Brain pericyte (primary cell): ENCODE data around the gene NHS.
"Not testable (repeated sequence)": the region's sequence is repeated elsewhere in the genome, so short reads cannot be mapped to it uniquely, and the experiment has no call there.

Experiments
- DNase-seq: peaks from one replicate; pipeline ENCODE4 v3.0.0-alpha.2; 2012; ENCODE audit warnings: low read depth, low spot score

NHS gene

DNA sequence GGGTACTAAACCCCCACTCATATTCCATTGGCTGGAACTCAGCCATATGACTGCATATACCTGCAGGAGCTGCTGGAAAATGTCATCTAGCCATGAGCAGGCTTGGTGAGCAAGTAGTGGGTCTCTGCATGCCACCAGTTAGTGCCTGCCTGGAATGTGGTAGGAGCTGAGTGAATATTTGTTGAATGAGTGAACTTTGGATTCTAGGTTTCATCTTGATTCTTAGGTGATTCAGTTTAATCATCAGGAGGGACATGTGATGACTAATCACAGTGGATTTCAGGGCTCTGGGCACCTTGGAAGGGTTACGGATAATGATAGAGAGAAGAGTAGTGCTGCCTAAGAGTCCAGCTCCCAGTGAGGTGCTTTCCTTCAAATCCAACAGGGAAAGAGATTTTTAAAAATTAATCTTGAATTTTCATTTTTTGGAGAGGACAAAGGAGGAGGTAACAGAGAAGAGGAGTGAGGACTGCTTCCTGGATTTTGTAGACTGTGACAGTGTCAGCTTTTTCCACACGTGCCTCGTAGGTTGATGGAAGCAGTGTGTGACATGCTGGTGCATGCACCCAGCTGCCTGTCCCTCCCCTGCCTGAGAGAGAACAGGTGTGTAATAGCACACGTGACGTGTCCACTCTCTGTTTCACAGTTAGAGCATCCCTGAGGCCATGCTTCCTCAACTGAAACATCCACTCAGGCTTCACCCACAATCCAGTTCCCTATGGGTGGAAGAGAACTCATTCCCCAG, 30.4 kb downstream of the NHS start:
- no peak for DNase-seq

DNA sequence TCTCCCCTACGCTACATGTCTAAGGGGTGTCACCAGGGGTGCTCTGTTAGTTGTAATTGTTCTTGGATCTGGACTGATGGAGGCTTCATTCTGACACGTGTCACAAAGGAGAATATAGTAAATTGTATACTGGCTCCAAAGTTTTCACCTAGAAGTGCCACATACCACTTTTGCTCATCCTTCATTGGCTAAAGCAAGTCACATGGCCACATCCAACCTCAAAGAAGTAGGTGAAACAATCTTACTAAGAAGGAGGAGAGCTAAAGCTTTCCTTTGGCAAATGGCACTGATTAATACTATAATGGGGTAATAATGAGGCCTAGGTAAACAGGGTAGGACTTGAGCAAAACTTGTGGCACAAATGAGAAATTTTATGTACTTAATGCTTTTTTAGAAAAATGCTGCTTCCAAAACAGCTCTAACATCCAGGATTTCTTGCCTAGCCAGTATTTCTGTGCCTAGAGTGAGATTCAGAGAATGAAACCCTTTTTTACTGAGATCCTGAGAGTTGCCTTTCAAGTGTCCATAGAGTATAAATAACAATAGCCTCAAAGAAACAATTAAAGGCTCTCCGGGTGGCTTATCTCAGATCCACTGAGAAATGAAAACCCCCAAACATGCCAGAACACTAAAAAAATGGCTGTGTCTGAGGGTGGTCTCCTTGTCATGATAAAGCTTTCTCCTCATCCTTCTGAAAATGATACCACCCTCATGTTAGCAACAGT, 34.7 kb downstream of the NHS start:
- DNase-seq, result no peak

DNA sequence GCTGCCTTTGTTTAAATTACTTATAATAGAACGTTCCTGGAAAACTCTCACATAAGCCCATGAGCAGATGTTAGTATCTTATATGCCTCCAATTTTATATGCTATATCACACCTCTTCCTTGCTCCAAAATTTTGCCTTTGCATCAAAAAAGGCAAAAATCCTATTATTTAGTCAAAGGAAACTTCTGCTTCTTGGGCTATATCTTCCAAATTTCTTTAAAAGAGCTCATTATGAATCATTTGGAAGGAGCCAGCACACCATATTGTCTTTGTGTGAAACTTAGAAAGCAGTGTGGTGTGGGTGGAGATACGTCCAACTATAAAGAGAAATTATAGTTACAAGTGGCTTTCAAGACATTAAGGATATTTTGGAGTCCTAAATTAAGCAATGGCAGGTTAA, 35.7 kb downstream of the NHS start:
- no peak for DNase-seq

DNA sequence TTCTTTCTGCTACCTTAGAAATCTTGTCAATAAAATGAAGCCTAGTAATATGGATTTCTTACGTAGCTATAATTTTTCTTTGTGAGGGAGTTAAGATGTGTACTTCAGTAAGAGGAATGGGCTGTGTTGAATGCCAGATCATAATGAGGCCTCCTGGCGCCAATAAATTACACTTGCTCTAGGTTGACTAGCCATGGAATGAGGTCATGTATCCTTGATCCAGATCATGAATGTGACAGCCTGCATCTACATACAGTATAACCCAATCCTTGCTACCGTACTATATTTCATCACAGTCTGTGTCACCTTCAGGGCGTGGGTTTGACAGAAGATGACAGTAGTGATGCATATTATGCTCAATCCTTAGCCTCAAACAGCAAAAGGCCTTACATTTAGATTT, 36.2 kb downstream of the NHS start:
- no peak for DNase-seq

DNA sequence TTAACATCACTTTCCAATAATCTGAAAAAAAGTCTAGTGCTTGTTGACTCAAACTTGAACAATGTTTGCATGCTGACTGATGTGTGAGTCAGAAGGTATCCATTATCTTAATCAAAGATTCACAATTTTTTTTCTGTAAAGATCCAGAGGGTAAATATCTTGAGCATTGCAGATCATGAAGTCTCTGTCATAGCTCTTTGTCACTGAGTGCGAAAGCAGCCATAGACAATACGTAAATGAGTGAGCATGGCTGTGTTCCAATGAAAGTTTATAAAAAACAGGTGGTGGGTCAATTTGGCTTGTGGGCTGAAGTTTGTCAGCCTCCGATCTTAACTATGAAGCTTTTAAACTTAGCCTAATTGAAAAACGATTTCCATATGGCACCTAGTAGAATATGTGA, 37.7 kb downstream of the NHS start:
- DNase-seq, result no peak

DNA sequence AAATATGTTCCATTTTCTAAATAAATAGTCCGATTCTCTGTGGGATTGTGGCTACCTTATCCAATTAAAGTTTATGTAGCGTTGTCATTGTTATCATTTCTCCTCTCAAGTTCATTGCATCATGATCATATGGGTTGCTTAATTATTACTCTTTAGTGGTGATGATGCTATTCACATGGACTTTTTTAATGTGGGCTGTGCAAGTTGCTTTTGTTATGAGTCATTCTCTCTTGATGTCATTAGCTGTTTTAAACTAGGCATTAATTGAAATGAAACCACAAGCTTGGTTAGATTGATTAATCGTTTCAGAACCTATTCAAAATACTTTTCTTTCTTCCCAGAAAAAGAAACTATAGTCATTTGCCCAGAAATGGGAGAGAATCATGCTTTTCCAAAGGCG, 38.2 kb downstream of the NHS start:
- no peak for DNase-seq

DNA sequence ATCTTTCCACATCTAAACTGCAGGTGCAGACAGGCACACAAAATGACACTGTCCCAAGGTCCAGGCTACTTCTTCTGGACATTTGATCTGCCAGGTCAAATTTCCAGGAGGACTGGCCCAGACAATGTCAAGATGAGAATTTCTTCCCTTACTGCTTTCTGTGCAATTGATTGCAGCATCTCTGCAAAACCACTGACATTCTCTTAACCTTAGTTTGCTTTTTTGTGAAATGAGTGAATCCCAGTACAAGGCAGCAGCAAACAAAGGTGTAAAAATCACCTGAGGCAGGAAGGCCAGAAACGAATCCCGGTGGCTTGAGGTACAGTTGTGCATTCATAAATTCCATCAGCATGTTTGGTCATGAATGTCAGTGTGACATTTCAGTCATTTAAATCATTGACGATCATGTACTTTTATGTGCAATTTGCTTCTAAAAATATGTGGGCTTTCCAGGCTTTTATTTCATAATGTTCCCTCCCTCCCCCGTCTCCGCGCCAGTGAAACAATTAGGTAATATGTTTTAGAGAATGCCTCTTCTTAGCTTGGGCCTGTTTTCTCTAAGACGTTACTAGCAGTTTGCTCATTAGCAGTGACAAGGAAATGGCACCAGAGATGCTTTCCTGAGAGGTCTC, 39.1 kb downstream of the NHS start:
- no peak for DNase-seq

DNA sequence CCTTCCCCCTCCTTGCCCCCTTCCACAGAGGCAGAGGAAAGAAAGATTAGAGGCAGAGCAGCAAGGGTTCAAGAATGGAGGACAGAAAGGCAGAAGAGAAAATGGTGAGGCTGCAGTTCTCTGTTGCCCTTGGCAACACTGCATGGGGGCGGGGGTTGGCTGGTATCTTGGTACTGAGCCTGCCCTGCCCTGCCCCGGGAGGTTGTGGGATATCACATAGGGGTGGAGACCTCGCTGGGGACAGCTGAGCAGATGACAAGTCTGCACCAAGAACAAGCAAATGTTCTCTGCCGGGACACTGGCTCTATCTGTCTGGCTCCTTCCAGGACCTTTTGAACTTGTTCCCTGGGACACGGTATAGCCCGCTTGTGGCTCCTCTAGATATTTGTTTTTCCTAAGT, 39.8 kb downstream of the NHS start:
- DNase-seq, result no peak

DNA sequence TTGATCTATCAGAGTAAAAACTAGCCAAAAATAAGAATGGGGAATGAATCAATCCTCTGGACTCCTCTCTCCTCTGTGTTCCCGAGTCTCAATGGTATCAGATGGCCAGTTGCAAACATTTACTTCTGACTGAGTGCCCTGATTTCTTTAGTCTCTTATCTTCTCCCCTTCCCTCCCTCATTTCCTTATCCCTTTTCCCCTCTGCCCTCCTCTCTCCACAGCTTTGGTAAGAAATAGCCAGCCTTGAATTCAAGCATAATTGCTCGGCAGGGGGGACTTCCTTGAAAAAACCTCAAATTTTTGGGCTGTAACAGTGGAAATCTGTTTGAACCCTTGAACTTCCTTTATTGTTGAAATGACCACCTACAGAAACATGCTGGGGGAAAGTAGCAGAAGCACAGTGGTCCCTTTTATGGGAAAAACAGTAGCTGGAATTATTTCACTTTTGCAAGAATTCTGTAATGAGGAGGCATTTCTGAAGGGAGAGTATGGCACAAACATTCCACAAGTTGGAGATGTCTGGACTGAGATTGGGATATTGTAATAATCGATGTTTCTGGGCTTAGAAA, 40.3 kb downstream of the NHS start:
- DNase-seq, result no peak

DNA sequence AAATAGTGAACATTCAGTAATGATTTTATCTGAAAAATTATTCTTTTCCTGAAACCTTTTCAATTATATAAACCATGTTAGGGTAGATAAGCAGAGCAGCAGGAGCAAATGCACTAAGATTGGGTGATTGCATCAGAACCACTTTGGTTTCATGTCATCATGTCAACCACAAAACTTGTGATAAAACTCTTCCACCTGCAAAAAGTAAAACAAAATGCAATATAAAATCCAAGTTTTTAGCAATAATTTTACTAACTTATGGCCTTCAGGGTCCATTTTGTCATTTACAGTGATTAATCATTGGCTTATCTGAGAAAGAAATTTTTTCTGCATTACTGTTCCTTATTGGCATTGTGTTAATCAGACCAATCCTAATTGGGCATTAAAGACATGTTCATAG, 42.4 kb downstream of the NHS start:
- DNase-seq, result no peak

DNA sequence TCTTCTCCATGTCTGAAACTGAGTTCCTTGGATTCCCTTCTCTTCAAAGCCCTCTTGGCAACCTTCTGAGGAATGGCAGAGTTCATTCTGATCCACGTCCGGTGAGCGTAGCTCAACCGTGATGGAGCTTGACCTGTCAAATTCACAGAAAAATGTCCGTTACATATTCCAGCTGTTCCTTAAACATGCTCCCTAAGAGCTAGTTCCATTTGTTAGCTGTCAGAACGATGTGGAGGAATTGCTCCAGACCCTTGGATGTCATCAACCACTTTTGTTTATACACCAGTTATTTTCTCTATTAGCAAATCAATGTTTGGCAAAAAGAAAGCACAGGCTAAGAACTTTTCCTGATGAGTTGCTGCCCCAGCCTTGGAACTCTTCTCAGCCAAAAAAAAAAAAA, 50.1 kb downstream of the NHS start:
- no peak for DNase-seq

DNA sequence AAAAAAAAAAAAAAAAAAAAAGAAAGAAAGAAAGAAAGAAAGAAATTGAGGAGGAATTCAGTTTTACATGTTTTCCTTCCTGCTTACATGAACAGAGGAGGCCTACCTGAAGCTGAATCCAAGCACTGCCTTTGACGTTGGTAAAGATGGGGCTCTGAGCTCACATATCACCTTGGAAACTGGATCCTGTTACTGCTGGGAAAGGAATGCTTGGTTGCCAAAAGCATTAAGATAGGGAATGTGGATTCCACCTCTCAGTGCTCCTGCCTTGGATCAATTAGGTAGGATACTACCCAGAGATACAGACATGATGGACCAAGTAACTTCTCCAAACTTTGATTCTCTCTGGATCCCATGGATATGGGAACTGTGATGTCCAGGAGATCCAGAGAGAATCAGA, 50.6 kb downstream of the NHS start:
- DNase-seq, result no peak

DNA sequence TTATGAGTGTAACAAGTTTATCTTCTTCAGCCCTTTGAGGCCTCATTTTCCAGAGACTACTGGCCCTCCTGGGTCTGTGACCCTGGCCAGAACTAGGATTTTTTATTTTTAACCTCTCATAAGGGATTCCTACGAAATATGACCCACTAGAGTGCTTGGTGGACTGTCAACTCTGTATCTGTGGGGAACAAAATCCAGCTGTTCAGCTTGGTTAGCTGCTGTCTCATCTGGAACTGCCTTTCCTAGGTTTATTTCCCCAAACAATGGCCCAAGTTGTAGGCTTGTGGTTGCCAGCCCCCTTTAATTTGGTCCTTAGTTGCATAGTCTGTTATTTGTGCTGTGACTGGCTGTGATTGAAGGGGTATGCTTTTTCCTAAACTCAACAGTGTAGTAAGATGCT, 56.2 kb downstream of the NHS start:
- no peak for DNase-seq

DNA sequence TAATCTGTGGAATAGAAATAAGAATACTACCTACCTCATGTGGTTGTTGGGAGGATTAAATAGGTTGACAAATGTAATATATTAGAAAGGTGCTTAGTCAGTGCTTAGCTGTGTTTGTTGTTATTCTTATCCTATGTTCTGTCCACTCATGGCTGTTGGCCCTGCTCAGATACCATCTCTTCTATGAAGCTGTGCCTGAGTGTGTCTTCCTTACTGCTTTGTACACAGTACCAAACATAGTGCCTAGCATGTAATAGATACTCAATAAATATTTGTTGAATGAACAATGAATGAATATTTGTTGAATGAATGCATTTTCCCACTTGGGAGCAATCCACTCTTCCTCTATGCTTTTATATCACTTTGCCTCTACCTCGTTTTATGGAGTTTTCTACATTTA, 57.2 kb downstream of the NHS start:
- no peak for DNase-seq

DNA sequence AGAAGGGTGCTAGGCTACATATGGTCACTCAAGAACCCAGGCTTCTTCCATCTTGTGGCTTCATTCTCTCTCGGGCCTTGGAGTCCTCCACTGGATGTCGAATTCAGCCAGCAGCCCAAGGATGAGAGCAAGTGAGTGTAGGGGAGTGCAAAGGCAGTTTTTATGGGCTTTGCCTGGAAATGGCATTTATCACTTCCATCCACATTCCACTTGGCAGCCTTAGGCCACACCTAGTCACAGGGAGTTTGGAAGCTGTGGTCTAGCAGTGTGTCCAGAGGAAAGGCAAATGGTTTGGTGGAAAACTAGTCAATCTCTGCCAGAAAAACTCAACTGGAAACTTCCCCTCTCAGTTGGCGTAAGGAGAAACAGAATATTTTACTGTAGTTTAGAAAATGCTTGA, 59.0 kb downstream of the NHS start:
- no peak for DNase-seq

DNA sequence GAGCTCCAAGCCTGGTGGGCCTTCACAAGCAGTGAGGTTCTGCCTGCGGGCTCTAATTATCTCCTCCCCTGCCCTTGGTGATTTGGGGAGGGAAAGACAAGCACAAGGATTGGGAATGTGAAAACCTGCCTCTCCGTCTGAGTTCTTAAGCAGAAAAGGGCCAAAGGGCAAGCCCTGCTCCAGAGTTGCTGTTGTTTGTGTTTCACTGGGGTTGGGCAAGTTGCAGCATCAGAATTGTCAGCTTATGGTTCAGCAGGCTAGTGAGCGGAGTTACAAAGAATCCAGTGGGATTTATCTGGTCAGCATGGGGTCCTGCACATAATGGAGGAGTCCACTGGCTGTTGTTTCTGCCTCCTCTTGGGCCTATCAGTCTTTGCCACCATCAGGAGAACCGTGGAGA, 60.5 kb downstream of the NHS start:
- DNase-seq, result no peak

DNA sequence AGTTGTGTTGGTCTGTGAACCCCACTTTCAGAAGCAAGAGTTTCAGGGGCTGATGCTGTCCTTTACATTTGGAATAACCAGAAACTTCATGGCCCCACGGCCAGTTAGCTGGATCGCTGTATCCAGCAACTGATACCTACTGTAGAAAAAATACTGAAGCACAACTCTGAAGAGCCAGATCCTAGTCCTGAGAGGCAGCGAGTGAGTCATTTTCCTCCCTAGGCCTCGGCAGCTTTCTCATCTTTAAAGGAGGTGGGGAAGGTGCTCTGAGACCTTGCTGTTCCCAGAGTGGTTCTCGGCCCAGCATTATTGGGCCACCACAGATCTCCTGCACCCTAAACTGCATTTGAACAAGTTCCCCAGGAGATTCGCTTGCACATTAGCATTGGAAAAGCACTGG, 63.2 kb downstream of the NHS start:
- no peak for DNase-seq

DNA sequence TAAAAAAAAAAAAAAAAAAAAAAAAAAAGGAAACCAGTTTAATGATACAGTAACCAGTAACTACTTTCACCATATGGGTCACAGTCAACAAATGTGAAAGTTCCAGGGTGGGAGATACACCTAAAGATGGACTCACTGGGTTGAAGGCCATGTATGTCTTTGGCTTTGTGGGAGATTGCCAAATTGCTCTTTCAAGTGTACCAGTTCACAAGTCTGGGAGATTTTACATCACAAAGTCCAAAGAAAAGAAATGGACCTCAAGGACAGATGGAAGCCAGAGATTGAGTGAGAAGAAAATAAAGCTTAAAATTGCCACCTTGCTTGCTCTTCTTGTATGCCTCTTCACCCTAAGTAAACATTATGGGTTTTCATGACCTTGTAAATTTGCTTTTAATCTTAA, 65.3 kb downstream of the NHS start:
- DNase-seq, result no peak

DNA sequence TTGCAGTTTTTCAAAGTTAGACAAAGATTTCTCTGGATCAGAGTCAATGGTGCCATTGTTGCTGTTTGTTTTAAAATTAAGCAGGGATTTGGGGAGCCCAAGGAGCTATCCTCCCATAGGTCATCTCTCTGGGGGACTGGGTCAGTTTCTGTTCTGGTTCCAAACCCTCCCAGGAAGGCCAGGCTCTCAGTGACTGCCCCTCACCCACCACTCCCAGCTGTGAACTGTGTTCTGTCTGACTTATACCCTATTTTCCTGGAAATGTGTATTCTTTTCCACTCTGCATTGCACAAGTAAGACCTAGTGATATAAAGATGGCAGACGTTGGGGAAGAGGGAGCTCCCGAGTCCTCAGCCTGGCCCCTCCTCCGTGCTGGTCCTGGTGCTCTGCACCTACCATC, 65.8 kb downstream of the NHS start:
- no peak for DNase-seq

DNA sequence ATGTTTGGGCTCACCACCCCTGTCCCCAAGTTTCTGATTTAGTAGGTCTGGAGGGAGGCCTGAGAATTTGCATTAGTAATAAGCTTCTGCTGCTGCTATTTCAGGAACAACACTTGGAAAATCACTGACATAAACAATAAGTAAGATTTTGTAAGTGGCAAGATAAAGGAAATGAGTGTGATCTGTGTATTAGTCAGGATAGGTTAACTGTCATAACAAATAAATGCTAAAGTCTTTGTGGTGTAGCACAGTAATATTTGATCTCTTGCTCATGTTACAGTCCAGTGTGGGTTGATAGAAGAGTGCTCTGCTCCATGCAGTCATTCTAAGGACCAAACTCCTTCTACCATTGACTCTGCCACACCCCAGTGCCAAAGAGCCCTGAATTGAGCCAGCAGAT, 67.0 kb downstream of the NHS start:
- DNase-seq, result no peak

DNA sequence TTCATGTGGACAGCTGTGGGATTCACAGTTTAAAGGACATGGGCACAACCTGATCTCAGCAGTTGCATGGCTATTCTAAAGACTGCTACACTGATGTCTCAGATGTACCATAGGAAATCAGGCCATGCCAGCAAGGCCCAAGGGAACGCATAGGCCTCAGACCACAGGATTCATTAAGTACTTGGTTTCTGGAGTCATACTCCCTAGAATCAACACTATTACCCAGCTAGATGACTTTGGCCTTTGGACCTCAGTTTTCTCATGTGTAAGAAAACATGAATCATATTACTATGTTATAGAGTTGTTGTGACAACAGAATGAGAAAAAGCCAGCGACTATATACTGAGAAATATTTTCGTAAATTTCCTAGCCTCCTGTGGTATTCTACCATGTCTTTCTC, 67.9 kb downstream of the NHS start:
- no peak for DNase-seq

DNA sequence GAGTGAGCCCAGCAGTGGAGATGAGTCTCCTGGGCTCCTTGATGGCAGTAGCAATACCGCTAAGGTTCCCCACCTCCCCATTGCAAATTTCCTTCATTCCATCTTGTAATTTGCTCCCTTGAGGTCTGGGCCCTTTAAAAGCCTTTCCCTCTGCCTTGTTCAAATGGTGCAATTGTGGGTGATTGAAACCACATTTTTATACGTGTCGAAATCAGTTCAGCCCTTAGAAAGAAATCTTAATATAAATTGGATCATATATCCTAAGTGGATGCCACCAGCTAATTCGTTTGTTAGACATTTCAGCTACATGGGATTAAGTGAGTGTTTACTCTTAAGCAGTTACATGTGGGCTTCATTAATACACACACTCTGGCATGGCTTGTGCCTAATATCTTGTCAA, 68.6 kb downstream of the NHS start:
- no peak for DNase-seq

DNA sequence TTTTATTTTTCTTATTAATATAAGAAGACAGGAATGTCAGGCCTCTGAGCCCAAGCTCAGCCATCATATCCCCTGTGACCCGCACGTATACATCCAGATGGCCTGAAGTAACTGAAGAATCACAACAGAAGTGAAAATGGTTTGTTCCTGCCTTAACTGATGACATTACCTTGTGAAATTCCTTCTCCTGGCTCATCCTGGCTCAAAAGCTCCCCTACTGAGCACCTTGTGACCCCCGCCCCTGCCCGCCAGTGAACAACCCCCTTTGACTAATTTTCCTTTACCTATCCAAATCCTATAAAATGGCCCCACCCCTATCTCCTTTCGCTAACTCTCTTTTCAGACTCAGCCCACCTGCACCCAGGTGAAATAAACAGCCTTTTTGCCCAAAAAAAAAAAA, 71.3 kb downstream of the NHS start:
- DNase-seq, result not testable (repeated sequence)
